Uterus (tissue), 2 donors: Measurements from ENCODE around the gene NFIC.

ENCODE experiments used
- CTCF ChIP-seq, 4 experiments: fragments of 200-600 bp in 2 of 4; fragments of 450-650 bp in 2 of 4; sonication (generic) in 2 of 4; IDR thresholded peaks; one replicate each; pipeline ENCODE4 v1.5.1; 2016 to 2019; ENCODE audit warnings: antibody characterized with exemption in 4 of 4, mild to moderate bottlenecking in 2 of 4, moderate library complexity in 1 of 4
- POLR2A ChIP-seq, 2 donors: fragments of 450-650 bp; IDR thresholded peaks; one replicate each; pipeline ENCODE4 v1.6.1; 2016; ENCODE audit warnings: antibody characterized with exemption in 2 of 2, mild to moderate bottlenecking in 1 of 2, moderate library complexity in 1 of 2

DNA sequence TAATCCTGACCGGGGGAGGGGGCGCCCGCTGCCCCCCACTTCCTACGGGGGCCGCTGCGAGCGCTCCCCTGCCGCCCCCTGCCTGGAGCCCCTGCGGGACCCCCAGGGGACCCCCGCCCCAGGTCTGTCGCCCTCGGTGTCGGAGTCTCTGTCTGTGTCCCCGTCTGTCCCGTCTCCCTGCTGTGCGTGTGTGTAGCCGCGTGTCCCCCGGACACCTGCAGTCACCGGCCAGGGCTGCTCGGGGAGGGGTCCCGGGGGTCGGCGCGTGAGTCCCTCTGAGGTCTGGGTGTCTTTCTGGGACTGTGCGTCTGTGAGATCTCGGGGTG is 7.7 kb upstream of the NFIC start:
- TF ChIP-seq CTCF (IDR thresholded peaks at IDR 0.05) (no peak), POLR2A (IDR thresholded peaks at IDR 0.05) (no peak)
